ENCODE measurements around the gene MBD4. TPM values are rescaled to one million over a fixed set of nuclear protein-coding genes. Genes with fewer than 3 reads are reported as not detected.
"Not testable (repeated sequence)": the region's sequence is repeated elsewhere in the genome, so short reads cannot be mapped to it uniquely, and the experiment has no call there.

The MBD4 gene
- total RNA-seq, 1 donor from 2014 or later = 22.8 TPM

- H3K9me3 ChIP-seq (ENCODE audit: insufficient read depth, low read depth, low read length) = no peaks in the 10 kb centered on the region
- Mint-ChIP-seq H3K27ac (ENCODE audit: unreplicated experiment) (peak overlapping the region; percentile 66), H3K4me3 (ENCODE audit: unreplicated experiment) (no peak overlapping the region), H3K9me3 (ENCODE audit: unreplicated experiment) (no peaks in the 10 kb centered on the region), H3K36me3 (ENCODE audit: low read depth, unreplicated experiment) (peaks cover 11% of the 10 kb centered on the region), H3K27me3 (ENCODE audit: low read depth, unreplicated experiment) (no peaks in the 10 kb centered on the region), H3K4me1 (ENCODE audit: low read depth, unreplicated experiment) (peaks cover 48% of the 10 kb centered on the region)
- H3K4me2 ChIP-seq (ENCODE audit: low read length) = peak overlapping the region; percentile 40
- no peaks in the 10 kb centered on the region for H4K20me1 ChIP-seq (ENCODE audit: insufficient read depth, low read length)
- H3K79me2 ChIP-seq (ENCODE audit: insufficient read depth, low read length) = no peaks in the 10 kb centered on the region
- TF ChIP-seq EZH2 (IDR thresholded peaks at IDR 0.05; ENCODE audit: insufficient read depth, low read length) = no peak
- TF ChIP-seq, protein P1, sequence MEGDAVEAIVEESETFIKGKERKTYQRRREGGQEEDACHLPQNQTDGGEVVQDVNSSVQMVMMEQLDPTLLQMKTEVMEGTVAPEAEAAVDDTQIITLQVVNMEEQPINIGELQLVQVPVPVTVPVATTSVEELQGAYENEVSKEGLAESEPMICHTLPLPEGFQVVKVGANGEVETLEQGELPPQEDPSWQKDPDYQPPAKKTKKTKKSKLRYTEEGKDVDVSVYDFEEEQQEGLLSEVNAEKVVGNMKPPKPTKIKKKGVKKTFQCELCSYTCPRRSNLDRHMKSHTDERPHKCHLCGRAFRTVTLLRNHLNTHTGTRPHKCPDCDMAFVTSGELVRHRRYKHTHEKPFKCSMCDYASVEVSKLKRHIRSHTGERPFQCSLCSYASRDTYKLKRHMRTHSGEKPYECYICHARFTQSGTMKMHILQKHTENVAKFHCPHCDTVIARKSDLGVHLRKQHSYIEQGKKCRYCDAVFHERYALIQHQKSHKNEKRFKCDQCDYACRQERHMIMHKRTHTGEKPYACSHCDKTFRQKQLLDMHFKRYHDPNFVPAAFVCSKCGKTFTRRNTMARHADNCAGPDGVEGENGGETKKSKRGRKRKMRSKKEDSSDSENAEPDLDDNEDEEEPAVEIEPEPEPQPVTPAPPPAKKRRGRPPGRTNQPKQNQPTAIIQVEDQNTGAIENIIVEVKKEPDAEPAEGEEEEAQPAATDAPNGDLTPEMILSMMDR (IDR thresholded peaks at IDR 0.05; ENCODE audit: insufficient read depth, low read depth, low read length) = no peak
- no peaks in the 10 kb centered on the region for H3K27me3 ChIP-seq (ENCODE audit: insufficient read depth, low read length)
- no peak for FAIRE-seq
- peak overlapping the region; percentile 47 for H3K9ac ChIP-seq (ENCODE audit: low read length)
- peak overlapping the region; percentile 63 for H3K27ac ChIP-seq (ENCODE audit: low read depth, low read length)
- no peaks in the 10 kb centered on the region for H3K36me3 ChIP-seq (ENCODE audit: insufficient read depth, low read length)
- H3K4me1 ChIP-seq (ENCODE audit: insufficient read depth, low read length) = peaks cover 38% of the 10 kb centered on the region
- no peak overlapping the region for H3K4me3 ChIP-seq (ENCODE audit: insufficient read depth, low read depth, low read length)
- no peak overlapping the region for H2AFZ ChIP-seq (ENCODE audit: low read depth, low read length)
- DNase-seq (ENCODE audit: low read depth) = peak; percentile 95
Observed at GRCh38 chr3:129485721-129486663, 46.2 kb upstream of the MBD4 start.

- H3K27ac ChIP-seq (ENCODE audit: low read depth, low read length) = peak overlapping the region; percentile 63
- not testable (repeated sequence) for H3K36me3 Mint-ChIP-seq (ENCODE audit: low read depth, unreplicated experiment); H2AFZ ChIP-seq (ENCODE audit: low read depth, low read length); H3K4me3 ChIP-seq (ENCODE audit: insufficient read depth, low read depth, low read length); H3K27me3 Mint-ChIP-seq (ENCODE audit: low read depth, unreplicated experiment); H3K9ac ChIP-seq (ENCODE audit: low read length); FAIRE-seq; H3K36me3 ChIP-seq (ENCODE audit: insufficient read depth, low read length); DNase-seq (ENCODE audit: low read depth); H3K27me3 ChIP-seq (ENCODE audit: insufficient read depth, low read length); H4K20me1 ChIP-seq (ENCODE audit: insufficient read depth, low read length); H3K27ac Mint-ChIP-seq (ENCODE audit: unreplicated experiment); H3K9me3 Mint-ChIP-seq (ENCODE audit: unreplicated experiment); H3K79me2 ChIP-seq (ENCODE audit: insufficient read depth, low read length); H3K4me3 Mint-ChIP-seq (ENCODE audit: unreplicated experiment); H3K9me3 ChIP-seq (ENCODE audit: insufficient read depth, low read depth, low read length)
- peaks cover 34% of the 10 kb centered on the region for H3K4me1 ChIP-seq (ENCODE audit: insufficient read depth, low read length)
- H3K4me2 ChIP-seq (ENCODE audit: low read length) = peak overlapping the region; percentile 40
- H3K4me1 Mint-ChIP-seq (ENCODE audit: low read depth, unreplicated experiment) = peaks cover 41% of the 10 kb centered on the region
Observed at GRCh38 chr3:129485146-129485545, 45.4 kb upstream of the MBD4 start.

DNA sequence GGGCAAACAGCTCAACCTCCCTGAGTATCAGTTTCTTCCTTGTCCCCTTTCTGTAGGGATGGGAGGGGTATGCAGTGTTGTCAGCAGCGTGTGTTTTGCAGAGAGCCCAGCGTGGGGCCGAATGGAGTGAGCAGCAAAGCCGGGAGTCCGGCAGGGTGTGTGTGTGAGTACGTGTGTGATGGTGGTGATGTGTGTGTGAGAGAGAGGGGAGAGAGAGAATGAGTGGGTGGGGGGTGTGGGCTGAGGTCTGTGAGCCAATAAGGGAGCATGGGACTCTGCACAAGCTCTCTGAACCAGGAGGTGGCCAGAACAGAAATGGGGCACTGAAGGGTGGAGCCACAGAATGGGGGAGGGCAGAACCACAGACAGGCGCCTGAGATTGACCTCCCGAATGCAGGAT is 44.1 kb upstream of the MBD4 start:
- H3K27me3 Mint-ChIP-seq (ENCODE audit: low read depth, unreplicated experiment) = no peaks in the 10 kb centered on the region
- Histone ChIP-seq H3K36me3 (ENCODE audit: insufficient read depth, low read length) (peaks cover 3% of the 10 kb centered on the region), H3K4me1 (ENCODE audit: insufficient read depth, low read length) (peaks cover 34% of the 10 kb centered on the region), H3K4me3 (ENCODE audit: insufficient read depth, low read depth, low read length) (no peak overlapping the region), H4K20me1 (ENCODE audit: insufficient read depth, low read length) (no peaks in the 10 kb centered on the region), H2AFZ (ENCODE audit: low read depth, low read length) (no peak overlapping the region), H3K9ac (ENCODE audit: low read length) (no peak overlapping the region), H3K27ac (ENCODE audit: low read depth, low read length) (no peak overlapping the region), H3K27me3 (ENCODE audit: insufficient read depth, low read length) (no peaks in the 10 kb centered on the region), H3K4me2 (ENCODE audit: low read length) (no peak overlapping the region), H3K9me3 (ENCODE audit: insufficient read depth, low read depth, low read length) (no peaks in the 10 kb centered on the region), H3K79me2 (ENCODE audit: insufficient read depth, low read length) (no peaks in the 10 kb centered on the region)
- FAIRE-seq (no peak), DNase-seq (ENCODE audit: low read depth) (no peak)
- H3K9me3 Mint-ChIP-seq (ENCODE audit: unreplicated experiment) = no peaks in the 10 kb centered on the region
- no peak overlapping the region for H3K27ac Mint-ChIP-seq (ENCODE audit: unreplicated experiment)
- H3K4me3 Mint-ChIP-seq (ENCODE audit: unreplicated experiment) = no peak overlapping the region
- H3K4me1 Mint-ChIP-seq (ENCODE audit: low read depth, unreplicated experiment) = peaks cover 41% of the 10 kb centered on the region
- H3K36me3 Mint-ChIP-seq (ENCODE audit: low read depth, unreplicated experiment) = peaks cover 7% of the 10 kb centered on the region
- TF ChIP-seq, protein P1 (IDR thresholded peaks at IDR 0.05; ENCODE audit: insufficient read depth, low read depth, low read length) = no peak

Data from astrocyte (in vitro differentiated cells and primary cell).